Measurements from ENCODE around the gene NCAPD3. TPM values are rescaled to one million over a fixed set of nuclear protein-coding genes. Genes with fewer than 3 reads are reported as not detected.

NCAPD3 gene
- polyA plus RNA-seq, 3 donors = 4.0 to 15.2 (median 6.0) TPM

- Histone ChIP-seq H3K79me2 (ENCODE audit: insufficient read depth, low read length) (peaks cover 17% of the 10 kb centered on the region), H3K27me3 (ENCODE audit: control insufficient read depth in 2 of 2, insufficient read depth in 2 of 2, low read length in 2 of 2) (peaks cover 0 to 8% of the 10 kb centered on the region in 2 donors), H3K27ac (ENCODE audit: low read depth in 1 of 2, low read length in 2 of 2) (no peak overlapping the region), H3K4me3 (replicated peaks in 1 of 3; ENCODE audit: low read depth in 2 of 3, low read length in 3 of 3) (peak overlapping the region in 1 of 3 experiments; percentile 97), H2AFZ (ENCODE audit: insufficient read depth, low read depth, low read length, poor library complexity, severe bottlenecking) (peak overlapping the region; percentile 98), H4K20me1 (ENCODE audit: insufficient read depth, low read length) (peaks cover 6% of the 10 kb centered on the region), H3K36me3 (replicated peaks in 1 of 2; ENCODE audit: control insufficient read depth in 1 of 2, insufficient read depth in 2 of 2, low read length in 2 of 2) (peaks cover 12 to 35% of the 10 kb centered on the region in 2 donors), H3K4me1 (ENCODE audit: control insufficient read depth in 1 of 2, insufficient read depth in 2 of 2, low read length in 2 of 2) (peaks cover 33 to 37% of the 10 kb centered on the region in 2 donors), H3K4me2 (replicated peaks; ENCODE audit: extremely low read depth, low read length, poor library complexity, severe bottlenecking) (peak overlapping the region; percentile 86), H3K9me3 (replicated peaks in 1 of 2; ENCODE audit: control insufficient read depth in 1 of 2, insufficient read depth in 1 of 2, low read length in 2 of 2) (no peaks in the 10 kb centered on the region), H3K9ac (ENCODE audit: insufficient read depth, low read length, poor library complexity, severe bottlenecking) (no peak overlapping the region)
- Mint-ChIP-seq H3K9me3 (no peaks in the 10 kb centered on the region), H3K36me3 (peaks cover 29 to 36% of the 10 kb centered on the region in 2 donors), H3K27me3 (ENCODE audit: low read depth in 3 of 3) (peaks cover 4 to 11% (median 9%) of the 10 kb centered on the region in 3 donors), H3K4me1 (peaks cover 35% of the 10 kb centered on the region), H3K4me3 (peak overlapping the region in 1 of 2 donors; percentile 96), H3K27ac (no peak overlapping the region)
- WGBS (ENCODE audit: insufficient coverage) = 94% methylated on average over 2 of the region's 3 CpGs
- intact Hi-C loops (cut with micrococcal nuclease) = loop anchor here (1.0 to 5.0 kb wide), 2 partner anchors 29 to 37 kb away; no protein-coding TSS in a partner anchor
- no peak for DNase-seq
- no peak for TF ChIP-seq CTCF (IDR thresholded peaks at IDR 0.05)
These were observed 30.8 kb upstream of the NCAPD3 start for GRCh38 chr11:134254433-134255183.

GRCh38 chr11:134253188-134253993 is 29.6 kb upstream of the NCAPD3 start, which contains the start of the genes ACAD8 and THYN1:
ACAD8 (plus strand) TSS chr11:134253568; CDS start chr11:134253601, 33 bp downstream.
THYN1 (minus strand) TSS chr11:134253352; CDS start chr11:134252882, 470 bp downstream.
- peak; percentile 88 to 92 (median 90) for DNase-seq
- intact Hi-C loops (cut with micrococcal nuclease) = loop anchor here in 1 of 2 donors (5.0 kb wide), 1 partner anchor 36 kb away; no protein-coding TSS in a partner anchor
- peak within 1 kb of the TSS; percentile 95 to 96 for H3K4me3 Mint-ChIP-seq
- Histone ChIP-seq H3K79me2 (ENCODE audit: insufficient read depth, low read length) (peaks cover 17% of the 10 kb centered on the region), H3K27ac (ENCODE audit: low read depth in 1 of 2, low read length in 2 of 2) (peak within 1 kb of the TSS in 1 of 2 donors; percentile 62), H3K36me3 (replicated peaks in 1 of 2; ENCODE audit: control insufficient read depth in 1 of 2, insufficient read depth in 2 of 2, low read length in 2 of 2) (peaks cover 9 to 35% of the 10 kb centered on the region in 2 donors), H3K4me2 (replicated peaks; ENCODE audit: extremely low read depth, low read length, poor library complexity, severe bottlenecking) (peak within 1 kb of the TSS; percentile 86), H3K9ac (ENCODE audit: insufficient read depth, low read length, poor library complexity, severe bottlenecking) (peak within 1 kb of the TSS; percentile 76), H3K4me3 (replicated peaks in 1 of 3; ENCODE audit: low read depth in 2 of 3, low read length in 3 of 3) (peak within 1 kb of the TSS; percentile 68 to 97 (median 96)), H3K27me3 (ENCODE audit: control insufficient read depth in 2 of 2, insufficient read depth in 2 of 2, low read length in 2 of 2) (no peaks in the 10 kb centered on the region), H4K20me1 (ENCODE audit: insufficient read depth, low read length) (peaks cover 3% of the 10 kb centered on the region), H3K4me1 (ENCODE audit: control insufficient read depth in 1 of 2, insufficient read depth in 2 of 2, low read length in 2 of 2) (peaks cover 33 to 37% of the 10 kb centered on the region in 2 donors), H3K9me3 (replicated peaks in 1 of 2; ENCODE audit: control insufficient read depth in 1 of 2, insufficient read depth in 1 of 2, low read length in 2 of 2) (no peaks in the 10 kb centered on the region), H2AFZ (ENCODE audit: insufficient read depth, low read depth, low read length, poor library complexity, severe bottlenecking) (peak within 1 kb of the TSS; percentile 98)
- peaks cover 35% of the 10 kb centered on the region for H3K4me1 Mint-ChIP-seq
- under 1% methylated on average over 58 of the region's 70 CpGs for WGBS (ENCODE audit: insufficient coverage)
- TF ChIP-seq CTCF (IDR thresholded peaks at IDR 0.05) = peak; percentile 28
- no peaks in the 10 kb centered on the region for H3K9me3 Mint-ChIP-seq
- H3K27me3 Mint-ChIP-seq (ENCODE audit: low read depth in 3 of 3) = peaks cover 2 to 6% (median 3%) of the 10 kb centered on the region in 3 donors
- H3K27ac Mint-ChIP-seq = peak within 1 kb of the TSS; percentile 16 to 87 (median 70)
- peaks cover 29 to 36% of the 10 kb centered on the region in 2 donors for H3K36me3 Mint-ChIP-seq

Data from CD14-positive monocyte (primary cell).